NCI-H2227 (cell line): ENCODE data around the gene ADCY2.
"Not testable (repeated sequence)": the region's sequence is repeated elsewhere in the genome, so short reads cannot be mapped to it uniquely, and the experiment has no call there.

Source experiments
- DNase-seq: peaks from one replicate; lab custom pipeline; 2025; ENCODE audit not compliant: unreplicated experiment; lab: John Stamatoyannopoulos, UW

ADCY2 gene

DNA sequence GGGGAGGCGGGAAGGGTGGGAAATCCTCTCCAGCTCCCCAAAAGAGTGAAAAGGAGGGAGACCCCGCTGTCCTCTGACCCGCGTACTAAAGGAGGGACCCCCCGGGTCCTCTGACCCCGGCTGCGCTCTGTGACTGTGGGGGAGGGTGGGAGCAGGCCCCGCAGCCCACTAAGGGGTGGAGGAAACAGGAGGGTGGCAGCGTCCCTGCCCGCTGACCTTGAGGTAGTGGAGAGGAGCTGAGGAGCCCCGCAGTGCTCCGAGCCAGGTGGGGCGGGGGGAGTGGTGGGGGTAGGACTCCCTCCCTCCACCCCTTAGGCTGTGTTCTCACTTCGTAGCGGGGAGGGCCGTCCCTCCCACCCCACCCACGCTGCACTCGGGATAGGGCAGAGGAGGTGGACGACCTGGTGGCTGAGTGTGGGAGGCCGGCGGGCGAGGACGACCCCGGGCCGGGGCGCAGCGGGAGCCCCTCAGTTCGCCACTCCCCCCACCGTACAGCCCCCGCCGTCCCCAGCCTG lies 449 bp upstream of the ADCY2 start:
- DNase-seq, result no peak

DNA sequence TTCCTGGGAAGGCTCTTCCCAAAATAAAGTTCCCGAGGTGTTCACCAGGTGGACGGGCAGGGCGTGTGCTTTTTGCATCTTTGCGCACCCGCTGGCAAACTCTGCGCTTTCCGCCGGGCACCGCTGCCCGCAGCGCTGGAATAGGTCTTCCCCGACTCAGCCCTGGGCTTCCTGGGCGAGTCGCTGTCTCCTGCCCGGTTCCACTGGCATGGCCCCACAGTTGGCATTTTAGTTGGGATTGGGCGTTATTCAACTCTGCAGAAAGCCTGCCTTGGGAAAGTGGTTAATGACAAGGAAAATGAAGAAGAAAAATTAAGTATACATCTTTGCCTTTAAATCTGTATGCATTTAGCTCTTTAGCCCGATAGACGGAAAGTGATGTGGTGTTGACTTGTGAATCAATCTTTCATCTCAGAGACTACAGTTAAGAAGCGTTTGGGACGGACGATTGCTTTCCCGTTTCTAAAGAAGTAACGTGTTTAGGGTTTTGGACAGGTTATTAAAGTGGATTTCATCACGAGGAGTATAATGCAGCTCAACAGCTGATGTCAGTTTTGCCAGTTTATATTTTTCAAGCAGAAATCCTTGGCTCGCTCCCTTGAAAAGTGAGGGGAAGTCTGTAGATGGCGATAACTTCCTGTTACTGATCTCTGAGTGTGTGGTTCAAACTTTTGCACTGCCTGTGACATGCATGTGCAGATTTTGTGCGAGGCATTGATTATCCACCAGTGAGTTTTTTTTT lies 946 bp downstream of the ADCY2 start:
- DNase-seq, result no peak

DNA sequence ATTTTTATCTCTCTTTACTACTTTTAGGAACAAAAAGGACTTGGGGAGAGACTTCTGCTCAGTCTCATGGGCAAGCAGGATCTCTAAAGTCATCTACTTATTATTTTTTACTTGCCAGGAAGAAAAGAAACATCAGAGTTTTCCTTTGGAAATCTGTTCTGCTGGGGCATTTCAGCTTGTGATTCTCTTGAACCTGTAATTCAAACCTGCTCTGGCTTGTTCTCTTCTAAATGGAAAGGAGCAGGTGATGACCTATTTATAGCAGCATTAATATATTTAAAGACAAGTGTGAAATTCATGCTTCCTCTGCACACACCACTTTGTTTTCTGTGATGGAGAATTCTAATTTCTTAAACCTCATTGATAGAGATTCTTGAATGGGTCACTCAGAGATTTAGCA lies 2.0 kb downstream of the ADCY2 start:
- no peak for DNase-seq

DNA sequence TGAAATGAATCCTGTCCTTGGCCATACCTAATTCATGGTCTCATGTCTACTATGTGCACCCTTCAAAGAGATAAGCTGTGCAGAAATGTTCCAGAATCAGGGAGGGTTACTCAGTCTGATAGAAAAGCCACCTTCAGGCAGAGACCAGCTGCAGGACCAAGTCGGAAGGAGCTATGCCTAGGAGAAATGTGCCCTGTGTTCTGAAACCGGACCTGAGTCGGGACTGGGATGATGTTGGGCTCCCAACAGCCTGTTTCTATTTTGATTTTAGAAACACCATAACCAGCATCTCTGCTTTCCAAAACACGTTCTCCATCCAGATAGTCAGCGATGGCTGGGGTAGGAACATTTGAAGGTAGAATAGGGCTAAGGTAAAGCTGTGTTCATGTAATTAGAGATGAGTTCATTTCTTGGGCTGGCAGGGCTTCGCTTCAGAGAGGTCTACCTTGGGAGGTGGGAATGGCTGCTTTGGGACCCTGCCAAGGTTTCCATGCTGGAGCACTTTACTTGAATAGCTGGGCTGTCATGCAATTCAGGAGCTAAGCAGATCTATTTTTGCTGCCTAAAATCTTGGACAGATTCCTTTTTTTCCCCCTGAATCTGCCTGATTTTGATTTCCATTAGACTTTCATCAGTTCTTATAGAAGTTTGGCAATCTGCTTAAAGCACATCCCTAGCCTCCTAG lies 2.8 kb downstream of the ADCY2 start:
- DNase-seq, result no peak

DNA sequence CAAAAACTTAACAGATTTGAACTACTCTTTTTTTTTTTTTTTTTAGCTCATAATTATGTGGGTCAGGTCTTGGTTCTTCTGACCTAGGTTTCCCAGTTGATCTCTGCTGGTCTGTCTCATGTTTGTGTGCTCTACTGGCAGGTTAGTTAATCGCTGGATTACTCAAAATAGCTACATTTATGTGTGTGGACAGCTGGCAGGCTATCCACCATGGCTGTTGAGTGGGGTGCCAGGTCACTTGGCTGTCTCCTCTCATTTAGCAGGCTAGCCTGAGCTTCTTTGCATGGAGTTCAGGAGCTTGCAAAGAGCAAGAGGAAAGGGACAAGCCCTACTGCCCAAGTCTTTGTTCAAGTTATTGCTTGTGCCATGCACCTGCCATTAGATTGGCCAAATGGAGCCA lies 9.3 kb downstream of the ADCY2 start:
- no peak for DNase-seq

DNA sequence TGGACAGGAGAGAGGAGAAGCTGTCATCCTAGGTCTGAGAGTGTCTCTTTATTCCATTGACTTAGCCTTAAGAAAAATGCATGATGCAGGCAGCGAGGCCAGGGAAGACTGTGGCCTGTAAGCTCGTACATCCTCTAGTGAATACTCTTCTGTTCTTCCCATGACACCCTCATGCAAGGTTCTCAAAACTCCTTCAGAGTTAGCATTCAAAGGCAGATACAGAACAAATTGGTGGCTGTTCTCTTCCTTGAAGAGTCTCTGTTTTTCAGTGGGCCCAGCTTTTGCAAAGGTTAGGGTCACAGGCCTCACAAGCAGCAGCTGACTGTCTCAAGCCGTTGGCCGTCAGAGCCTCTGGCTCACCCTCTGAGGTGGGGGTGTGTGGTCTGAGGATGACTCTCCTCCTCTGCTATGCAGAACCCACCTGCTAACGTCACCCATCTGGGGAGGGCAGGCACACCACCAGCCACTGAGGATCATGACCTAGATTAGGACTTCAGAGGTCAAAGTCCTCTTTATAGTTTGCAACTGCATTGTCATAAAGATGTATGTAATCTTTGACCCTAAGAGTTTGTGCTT lies 15.1 kb downstream of the ADCY2 start:
- no peak for DNase-seq

DNA sequence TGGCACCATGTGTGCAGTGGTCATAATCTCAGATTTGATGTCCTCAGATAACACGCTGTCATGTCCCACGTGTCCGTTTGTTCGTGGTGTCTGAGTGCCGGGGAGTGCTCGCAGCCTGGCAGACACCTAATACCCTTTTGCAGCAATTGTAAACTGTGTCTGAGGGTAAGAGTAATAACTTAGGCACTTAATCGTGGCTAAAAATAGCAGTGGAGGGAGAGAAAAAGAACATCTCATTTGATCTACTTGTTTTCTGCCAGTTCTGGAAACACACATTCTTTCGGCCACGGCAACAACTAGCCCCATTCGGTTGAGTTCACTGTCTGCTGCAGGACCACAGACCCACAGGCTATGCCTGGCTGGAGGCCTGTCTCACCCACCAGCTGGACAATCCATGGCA lies 16.5 kb downstream of the ADCY2 start:
- no peak for DNase-seq

DNA sequence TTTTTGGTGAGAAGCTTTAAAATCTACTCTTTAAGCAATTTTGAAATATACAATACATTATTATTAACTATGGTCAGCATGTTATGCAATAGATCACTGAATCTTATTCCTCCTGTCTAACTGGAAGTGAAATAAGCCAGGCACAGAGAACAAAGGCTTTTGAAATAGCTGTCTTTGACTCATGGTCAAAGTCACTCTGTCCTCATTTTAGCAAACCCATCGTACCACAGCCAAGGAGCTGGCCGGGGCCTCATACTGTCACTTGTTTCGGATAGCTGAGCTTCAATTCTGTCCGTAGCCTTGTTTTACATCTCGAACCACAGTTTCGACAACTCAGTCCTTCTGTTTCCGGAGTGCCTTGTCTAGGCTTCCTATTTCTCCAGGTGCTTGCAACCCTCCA lies 19.2 kb downstream of the ADCY2 start:
- no peak for DNase-seq

DNA sequence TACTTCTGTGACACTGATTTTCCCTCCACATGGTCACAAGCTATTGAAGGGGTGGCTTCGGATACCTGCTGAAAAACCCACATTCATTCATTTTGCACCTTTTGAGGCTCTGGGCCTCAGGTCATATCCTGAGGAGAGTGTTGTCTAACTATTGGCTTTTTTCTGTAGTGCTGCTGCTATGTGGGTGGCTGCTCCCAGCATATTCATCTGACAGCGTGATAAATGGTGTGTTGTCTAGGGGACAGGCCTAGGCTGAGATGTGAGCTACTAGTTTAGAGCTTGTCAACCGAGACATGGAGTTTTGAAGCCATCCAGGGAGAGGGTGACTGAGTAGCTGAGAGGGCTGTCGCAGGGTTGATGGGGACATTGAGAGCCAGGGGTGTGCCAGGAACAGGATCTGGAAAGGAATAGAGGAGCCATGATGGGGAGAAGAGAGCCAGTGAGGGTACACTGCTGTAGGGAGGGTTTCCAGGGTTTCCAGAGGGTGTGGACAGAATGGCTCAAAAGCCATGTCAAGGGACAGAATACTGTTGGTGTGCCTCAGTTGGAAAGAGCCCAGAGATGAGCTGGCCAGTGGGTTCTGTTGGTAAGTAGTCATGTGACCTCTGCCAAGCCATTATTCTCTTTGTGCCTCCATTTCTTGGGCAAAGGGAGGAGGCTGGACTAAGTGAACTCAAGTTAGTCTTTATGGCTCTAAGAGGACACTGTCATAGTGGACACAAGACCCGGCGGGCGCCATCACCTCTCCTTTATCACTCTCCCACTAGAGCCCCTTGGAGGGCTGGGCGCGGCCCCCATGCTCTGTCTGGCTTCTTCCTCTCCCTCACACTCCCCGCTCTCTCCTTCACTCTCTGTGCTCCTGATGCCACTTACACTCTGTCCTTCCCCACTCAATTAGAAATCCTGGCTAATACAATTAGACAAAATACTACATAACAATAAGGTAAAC lies 19.9 kb downstream of the ADCY2 start:
- no peak for DNase-seq

DNA sequence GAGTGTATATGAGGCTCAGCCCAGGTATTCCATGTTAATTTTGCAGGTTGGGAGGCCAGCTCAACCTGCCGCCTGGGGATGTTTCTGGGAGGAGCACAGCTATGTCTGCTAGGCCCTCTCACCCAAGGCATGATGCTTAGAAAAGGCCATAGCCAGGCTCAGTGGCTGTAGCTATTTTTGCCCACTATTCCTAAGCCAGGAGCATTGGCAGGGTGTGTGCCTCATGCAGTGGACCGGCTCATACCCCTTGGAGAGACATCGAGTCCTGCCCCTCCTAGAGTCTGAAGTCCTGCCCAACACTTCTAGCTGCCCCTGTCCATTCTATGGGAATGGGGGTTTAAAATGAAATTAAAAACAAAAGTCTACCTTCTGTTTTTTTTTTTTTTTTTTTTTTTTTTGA lies 22.3 kb downstream of the ADCY2 start:
- no peak for DNase-seq

DNA sequence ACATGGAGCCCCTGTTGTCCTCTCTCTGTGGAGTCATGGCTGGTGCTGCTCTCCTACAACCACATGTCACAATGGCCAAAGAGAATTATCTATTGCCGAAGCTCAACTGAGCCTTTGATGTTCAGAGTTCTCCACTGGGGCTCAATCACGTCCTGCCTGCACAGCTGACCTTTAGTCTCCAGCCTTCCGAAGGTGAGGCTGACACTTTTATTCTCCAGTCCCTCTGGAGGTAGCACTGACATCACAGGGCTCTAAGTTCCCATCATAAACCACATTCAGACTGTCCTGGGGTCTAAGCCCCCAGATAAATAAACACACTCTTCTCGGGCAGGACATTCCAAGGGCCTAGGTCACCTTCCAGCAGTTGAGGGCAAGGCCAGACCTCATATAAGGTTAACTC lies 23.4 kb downstream of the ADCY2 start:
- DNase-seq, result no peak

DNA sequence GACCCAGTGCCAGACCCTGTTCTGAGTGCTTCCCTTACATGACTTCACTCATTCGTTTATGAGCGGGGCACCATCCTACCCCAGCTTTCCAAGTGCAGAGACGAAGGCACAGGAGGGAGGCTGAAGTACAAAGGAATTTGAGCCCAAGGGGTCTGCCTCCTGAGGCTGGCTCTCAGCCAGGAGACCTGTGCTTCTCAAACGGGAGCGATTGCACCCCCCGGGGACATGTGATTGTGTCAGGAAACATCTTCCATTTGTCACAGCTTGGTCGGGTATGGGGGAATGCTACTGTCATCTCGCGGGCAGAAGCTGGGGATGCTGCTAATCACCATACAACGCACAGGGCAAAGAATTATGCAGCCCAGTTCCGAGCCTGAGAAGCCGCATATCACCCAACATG lies 23.9 kb downstream of the ADCY2 start:
- no peak for DNase-seq

DNA sequence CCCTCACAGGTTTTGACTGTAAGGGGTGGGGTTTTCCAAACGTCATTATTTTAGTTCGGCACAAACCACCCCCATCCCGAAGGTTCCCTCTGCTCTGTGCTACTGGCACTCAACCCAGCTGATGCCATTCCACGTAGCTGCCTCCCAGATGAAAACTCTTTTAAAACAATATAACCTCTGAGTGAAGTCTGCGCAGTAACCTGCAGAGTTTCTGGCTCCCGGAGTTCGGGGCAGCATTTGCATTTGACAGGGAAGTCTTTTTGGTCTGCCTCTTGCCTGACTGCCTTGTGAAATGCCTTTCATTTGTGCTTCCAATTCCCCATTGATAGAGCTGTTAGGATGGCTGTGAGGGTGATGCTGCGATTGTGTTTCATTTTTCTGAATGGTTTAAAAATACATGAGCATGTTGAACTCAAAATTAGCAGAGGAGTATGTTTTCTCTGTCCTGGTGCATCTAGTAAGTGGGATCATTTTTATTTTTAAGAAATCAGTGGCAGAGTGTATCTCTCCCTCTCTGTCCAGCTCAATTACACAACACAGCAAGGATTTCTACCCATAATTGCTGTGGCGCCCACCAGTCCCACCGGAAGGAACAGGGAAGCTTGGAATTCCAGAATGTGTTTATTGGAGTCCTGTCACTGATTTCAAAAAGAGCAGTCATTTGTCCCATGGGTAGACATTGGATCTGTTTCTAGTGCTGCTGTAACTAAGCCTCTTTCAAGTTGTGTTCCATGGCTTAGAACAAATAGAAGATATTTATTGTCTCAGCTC lies 24.8 kb downstream of the ADCY2 start:
- DNase-seq, result no peak

DNA sequence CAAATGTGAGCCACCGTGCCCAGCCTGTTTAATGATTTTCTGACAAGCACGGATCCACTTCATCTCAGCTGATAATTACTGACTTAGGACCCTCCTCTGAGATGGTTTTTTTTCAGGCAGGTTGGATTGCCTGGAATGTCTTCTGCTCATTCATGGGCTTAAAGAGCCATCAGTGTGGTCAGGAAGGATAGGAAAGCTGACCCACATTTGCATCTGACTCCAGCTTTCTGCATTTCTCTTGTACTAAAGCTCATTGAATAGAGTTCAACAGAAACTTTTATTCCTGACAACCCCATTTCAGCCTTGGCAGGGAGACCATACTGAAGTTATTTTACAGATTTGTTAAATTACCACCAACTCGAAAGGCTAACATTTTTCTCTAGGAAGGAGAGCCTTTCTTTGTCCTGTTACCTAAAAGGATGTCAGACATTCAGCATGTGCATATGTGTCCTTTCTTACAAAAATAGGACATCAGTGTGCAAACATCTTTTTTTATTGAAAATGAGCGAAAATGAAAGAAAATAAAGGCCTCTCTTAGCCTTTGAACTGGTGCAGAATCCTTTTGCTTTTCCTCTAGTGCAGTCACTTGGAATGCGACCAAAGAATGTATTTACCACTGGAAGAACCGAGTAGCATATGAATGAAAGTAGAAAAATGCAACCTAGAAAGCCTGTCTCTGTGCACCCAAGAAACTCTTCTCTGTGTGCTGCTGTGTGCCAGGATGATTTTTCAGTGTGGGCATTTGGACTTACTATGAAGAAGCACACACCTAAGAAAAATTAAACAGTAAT lies 26.6 kb downstream of the ADCY2 start:
- DNase-seq, result no peak

DNA sequence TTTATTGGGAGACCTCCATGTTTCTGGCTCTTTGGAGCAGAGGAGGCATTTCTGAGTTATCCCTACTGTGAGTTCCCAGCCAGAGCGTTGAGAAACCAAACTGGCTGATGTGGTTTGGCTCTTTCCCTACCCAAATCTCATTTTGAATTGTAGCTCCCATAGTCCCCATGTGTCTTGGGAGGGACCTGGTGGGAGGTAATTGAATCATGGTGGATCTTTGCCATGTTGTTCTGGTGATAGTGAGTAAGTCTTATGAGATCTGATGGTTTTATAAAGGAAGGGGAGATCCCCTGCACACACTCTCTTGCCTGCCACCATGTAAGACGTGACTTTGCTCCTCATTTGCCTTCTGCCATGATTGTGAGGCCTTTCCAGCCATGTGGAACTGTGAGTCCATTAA lies 27.3 kb downstream of the ADCY2 start:
- not testable (repeated sequence) for DNase-seq

DNA sequence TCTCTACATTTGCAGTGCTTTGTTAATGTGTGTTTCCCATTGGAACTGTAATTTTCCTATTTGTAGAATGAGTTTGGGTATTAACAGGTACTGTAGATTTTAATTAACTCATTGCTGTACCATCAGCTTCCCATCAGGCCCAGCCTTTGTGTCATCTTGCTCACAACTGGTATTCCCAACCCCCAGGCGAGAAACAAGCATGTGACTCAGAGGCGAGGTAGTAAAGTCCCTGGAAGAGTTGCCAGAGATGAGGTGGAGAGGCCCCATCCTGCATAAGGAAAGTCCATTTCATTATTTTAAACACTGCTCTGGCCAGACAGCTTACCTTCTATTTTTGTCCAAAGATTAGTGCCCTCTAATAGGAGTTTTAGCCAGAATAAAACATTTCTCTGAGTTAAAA lies 29.9 kb downstream of the ADCY2 start:
- no peak for DNase-seq

DNA sequence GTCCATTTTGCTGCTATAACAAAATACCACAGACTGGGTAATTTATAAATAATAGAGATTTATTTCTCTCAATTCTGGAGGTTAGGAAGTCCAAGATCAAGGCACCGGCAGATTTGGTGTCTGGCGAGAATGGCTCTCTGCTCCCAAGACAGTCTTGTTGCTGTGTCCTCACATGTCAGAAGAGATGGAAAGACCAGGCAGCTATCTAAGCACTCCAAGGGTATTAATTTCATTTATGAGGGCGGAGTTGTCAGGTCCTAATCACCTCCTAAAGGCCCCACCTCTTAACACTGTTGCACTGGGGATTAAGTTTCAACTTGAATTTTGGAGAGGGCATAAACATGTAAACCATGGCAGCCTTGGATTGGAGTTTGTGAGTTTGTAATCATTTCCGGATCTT lies 30.3 kb downstream of the ADCY2 start:
- DNase-seq, result no peak

DNA sequence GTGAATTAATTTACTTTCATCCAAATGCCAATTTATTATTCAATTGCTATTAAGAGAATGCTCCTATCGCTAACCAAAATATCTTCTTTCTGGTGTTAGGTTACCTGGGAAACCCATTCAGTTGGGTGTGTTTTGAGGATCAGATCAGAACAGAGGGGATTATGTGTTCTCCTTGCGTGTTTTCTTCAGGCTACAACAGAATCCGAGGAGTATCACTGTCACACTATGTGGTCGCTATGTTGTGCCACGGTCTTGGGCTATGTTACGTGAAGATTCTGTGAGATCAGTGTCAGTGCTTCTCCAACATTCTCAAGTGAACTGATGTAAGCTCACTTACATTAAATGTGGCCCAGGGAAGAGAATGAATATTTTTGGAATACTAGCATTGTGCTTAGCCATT lies 39.0 kb downstream of the ADCY2 start:
- no peak for DNase-seq

DNA sequence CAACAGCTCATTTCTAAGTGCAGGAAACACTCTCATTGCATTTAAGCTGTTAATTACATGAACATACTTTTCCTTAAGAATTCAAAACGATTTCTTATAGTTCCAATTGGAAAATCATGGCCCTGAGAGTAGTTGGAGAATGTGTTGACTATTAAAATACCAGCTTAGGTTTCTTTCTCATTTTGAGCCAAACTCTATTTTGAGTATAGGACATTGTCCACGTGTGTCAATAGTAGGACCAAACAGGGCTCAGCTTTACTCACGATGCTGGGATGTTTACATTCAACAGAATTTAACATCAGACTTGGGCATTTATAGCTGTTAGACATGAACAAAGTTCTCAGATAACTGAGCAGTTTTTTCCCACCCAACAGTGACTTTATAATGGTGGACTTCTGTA lies 39.6 kb downstream of the ADCY2 start:
- DNase-seq, result no peak

DNA sequence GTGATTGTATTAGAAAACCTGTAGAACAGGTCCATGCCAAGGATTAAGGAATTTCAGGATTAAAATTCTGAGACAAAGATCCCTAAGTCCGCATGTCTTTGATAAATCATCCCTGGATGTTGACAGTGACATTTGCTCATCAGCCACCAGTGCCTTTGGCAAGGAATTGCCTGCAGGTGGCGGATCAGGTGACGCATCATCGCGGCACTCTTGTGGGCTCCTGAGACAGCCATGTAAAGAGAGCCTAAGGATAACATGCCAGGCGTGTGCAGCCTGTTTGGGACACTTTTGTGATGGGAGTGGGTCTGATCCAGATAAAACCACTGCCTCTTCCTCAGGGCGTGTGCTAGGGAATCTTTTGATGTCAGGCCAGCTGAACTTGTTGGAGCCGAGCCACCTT lies 40.6 kb downstream of the ADCY2 start:
- DNase-seq, result no peak
